ACC112 (cell line): Measurements from ENCODE around the gene RDH16.
"Not testable (repeated sequence)": the region's sequence is repeated elsewhere in the genome, so short reads cannot be mapped to it uniquely, and the experiment has no call there.

ENCODE experiments used
- H2AFZ ChIP-seq: fragments of 200-600 bp; sonication (generic); one replicate; pipeline ENCODE4 v1.6.0; 2017; ENCODE audit warnings: antibody characterized with exemption, low read length; ENCODE audit not compliant: unreplicated experiment
- H3K27ac ChIP-seq: fragments of 200-600 bp; sonication (generic); 2 replicates; pipeline ENCODE4 v1.5.1; 2014; ENCODE audit warnings: low read depth, mild to moderate bottlenecking, antibody characterized with exemption, low read length, moderate library complexity
- H3K27me3 ChIP-seq: fragments of 200-600 bp; sonication (generic); 2 replicates; pipeline ENCODE4 v1.6.1; 2014; ENCODE audit warnings: mild to moderate bottlenecking, antibody characterized with exemption, low read length, moderate library complexity, mixed read lengths; ENCODE audit not compliant: insufficient read depth
- H3K36me3 ChIP-seq: fragments of 200-600 bp; sonication (generic); 2 replicates; pipeline ENCODE4 v1.6.1; 2016; ENCODE audit warnings: mild to moderate bottlenecking, antibody characterized with exemption, low read length, moderate library complexity, mixed read lengths; ENCODE audit not compliant: insufficient read depth
- H3K4me1 ChIP-seq: fragments of 200-600 bp; sonication (generic); one replicate; pipeline ENCODE4 v1.6.1; 2016; ENCODE audit warnings: low read length, mixed read lengths; ENCODE audit not compliant: insufficient read depth, unreplicated experiment, control insufficient read depth
- H3K4me3 ChIP-seq: fragments of 200-600 bp; sonication (generic); 2 replicates; pipeline ENCODE4 v1.5.1; 2014; ENCODE audit warnings: mild to moderate bottlenecking, low read depth, low read length
- H3K79me2 ChIP-seq: fragments of 200-600 bp; sonication (generic); one replicate; pipeline ENCODE4 v1.6.0; 2016; ENCODE audit warnings: low read length; ENCODE audit not compliant: control insufficient read depth, unreplicated experiment, insufficient read depth

The RDH16 gene

GRCh38 chr12:56933826-56934625 lies 23.4 kb downstream of the RDH16 start, which contains the start of gene SDR9C7:
SDR9C7 (minus strand) TSS chr12:56934408; CDS start chr12:56934261, 147 bp downstream.
- Histone ChIP-seq H3K27ac (no peak within 1 kb of the TSS), H2AFZ (no peak within 1 kb of the TSS), H3K36me3 (no peaks in the 10 kb centered on the region), H3K4me1 (peaks cover 5% of the 10 kb centered on the region), H3K4me3 (no peak within 1 kb of the TSS), H3K27me3 (peaks cover 35% of the 10 kb centered on the region; the same call in 1 of the 2 replicates), H3K79me2 (no peaks in the 10 kb centered on the region)

GRCh38 chr12:56932867-56933266 lies 24.5 kb downstream of the RDH16 start:
- H3K36me3 ChIP-seq = no peaks in the 10 kb centered on the region
- H2AFZ ChIP-seq = no peak overlapping the region
- H3K79me2 ChIP-seq = no peaks in the 10 kb centered on the region
- no peak overlapping the region for H3K4me3 ChIP-seq
- H3K27ac ChIP-seq = no peak overlapping the region
- peaks cover 44% of the 10 kb centered on the region for H3K27me3 ChIP-seq
- H3K4me1 ChIP-seq = peaks cover 5% of the 10 kb centered on the region

GRCh38 chr12:56932146-56932545 lies 25.3 kb downstream of the RDH16 start:
- no peaks in the 10 kb centered on the region for H3K79me2 ChIP-seq
- peaks cover 44% of the 10 kb centered on the region for H3K27me3 ChIP-seq
- no peak overlapping the region for H3K4me3 ChIP-seq
- no peak overlapping the region for H2AFZ ChIP-seq
- H3K36me3 ChIP-seq = no peaks in the 10 kb centered on the region
- H3K4me1 ChIP-seq = peaks cover 5% of the 10 kb centered on the region
- no peak overlapping the region for H3K27ac ChIP-seq

- Histone ChIP-seq H3K36me3 (no peaks in the 10 kb centered on the region), H3K27me3 (peaks cover 46% of the 10 kb centered on the region), H3K27ac (no peak overlapping the region), H3K4me3 (no peak overlapping the region), H3K4me1 (peaks cover 5% of the 10 kb centered on the region), H2AFZ (no peak overlapping the region), H3K79me2 (no peaks in the 10 kb centered on the region)
Observed at GRCh38 chr12:56931474-56931978, 25.9 kb downstream of the RDH16 start.

- no peak overlapping the region for H3K4me3 ChIP-seq
- H2AFZ ChIP-seq = no peak overlapping the region
- H3K36me3 ChIP-seq = no peaks in the 10 kb centered on the region
- H3K27ac ChIP-seq = no peak overlapping the region
- peaks cover 5% of the 10 kb centered on the region for H3K4me1 ChIP-seq
- H3K27me3 ChIP-seq = peaks cover 51% of the 10 kb centered on the region
- H3K79me2 ChIP-seq = no peaks in the 10 kb centered on the region
Observed at GRCh38 chr12:56930241-56930640, 27.2 kb downstream of the RDH16 start.

- Histone ChIP-seq H2AFZ (no peak overlapping the region), H3K27ac (no peak overlapping the region), H3K27me3 (peaks cover 50% of the 10 kb centered on the region), H3K79me2 (no peaks in the 10 kb centered on the region), H3K36me3 (no peaks in the 10 kb centered on the region), H3K4me3 (no peak overlapping the region), H3K4me1 (peaks cover 5% of the 10 kb centered on the region)
Observed at GRCh38 chr12:56929780-56930179, 27.6 kb downstream of the RDH16 start.

- H2AFZ ChIP-seq = no peak overlapping the region
- no peak overlapping the region for H3K4me3 ChIP-seq
- H3K27me3 ChIP-seq = peaks cover 45% of the 10 kb centered on the region
- no peaks in the 10 kb centered on the region for H3K36me3 ChIP-seq
- H3K4me1 ChIP-seq = peaks cover 5% of the 10 kb centered on the region
- no peaks in the 10 kb centered on the region for H3K79me2 ChIP-seq
- no peak overlapping the region for H3K27ac ChIP-seq
Observed at GRCh38 chr12:56928262-56928661, 29.1 kb downstream of the RDH16 start.

GRCh38 chr12:56927281-56927680 lies 30.1 kb downstream of the RDH16 start:
- H2AFZ ChIP-seq = no peak overlapping the region
- H3K27me3 ChIP-seq = peaks cover 53% of the 10 kb centered on the region
- no peak overlapping the region for H3K4me3 ChIP-seq
- peaks cover 5% of the 10 kb centered on the region for H3K4me1 ChIP-seq
- H3K79me2 ChIP-seq = no peaks in the 10 kb centered on the region
- no peaks in the 10 kb centered on the region for H3K36me3 ChIP-seq
- no peak overlapping the region for H3K27ac ChIP-seq

GRCh38 chr12:56922031-56922430 lies 35.4 kb downstream of the RDH16 start:
- H3K36me3 ChIP-seq = no peaks in the 10 kb centered on the region

GRCh38 chr12:56921346-56921745 lies 36.1 kb downstream of the RDH16 start:
- Histone ChIP-seq H3K27me3 (peaks cover 52% of the 10 kb centered on the region), H3K4me3 (no peak overlapping the region), H3K27ac (no peak overlapping the region), H3K4me1 (no peaks in the 10 kb centered on the region), H3K79me2 (no peaks in the 10 kb centered on the region), H3K36me3 (no peaks in the 10 kb centered on the region), H2AFZ (no peak overlapping the region)

More at GRCh38 chr12:56922031-56922430, 35.4 kb downstream of the RDH16 start:
- Histone ChIP-seq H2AFZ (no peak overlapping the region), H3K27me3 (peaks cover 52% of the 10 kb centered on the region), H3K4me1 (no peaks in the 10 kb centered on the region), H3K79me2 (no peaks in the 10 kb centered on the region), H3K27ac (no peak overlapping the region), H3K4me3 (no peak overlapping the region)

GRCh38 chr12:56918139-56918538 lies 39.3 kb downstream of the RDH16 start:
- H3K79me2 ChIP-seq, H2AFZ ChIP-seq, H3K36me3 ChIP-seq, H3K4me3 ChIP-seq, H3K27ac ChIP-seq, H3K4me1 ChIP-seq: not testable (repeated sequence)
- peaks cover 56% of the 10 kb centered on the region for H3K27me3 ChIP-seq
